K562 (cell line): Measurements from ENCODE around the gene CALHM4. TPM values are rescaled to one million over a fixed set of nuclear protein-coding genes. Genes with fewer than 3 reads are reported as not detected.

Source experiments
- ATAC-seq: fragments of 200-7000 bp; cut with Tn5 transposase; 3 replicates; pipeline ENCODE4 v1.9.1; 2020; ENCODE audit warnings: moderate library complexity
- BruUV-seq: library from RNA; stranded (reverse); fragments of 400-500 nt; replicated peaks from 2 replicates; lab custom pipeline; 2021; lab: Mats Ljungman, UMichigan
- CTCF ChIA-PET: fragments of 300-600 bp; formaldehyde crosslinking; extraction: SDS; loops from one replicate; lab custom pipeline; 2021; ENCODE audit warnings: low intra/inter-chr PET ratio; lab: Yijun Ruan, JAX
- POLR2A ChIA-PET: fragments of 300-600, 350-650 bp; sonication (Branson Sonifier 250); formaldehyde crosslinking; extraction: SDS; loops from one replicate; lab custom pipeline; 2021; ENCODE audit warnings: antibody characterized with exemption, inconsistent platforms; lab: Yijun Ruan, JAX
- DNase-seq, 4 experiments: peaks; one replicate each; pipeline versions ENCODE4 v3.0.0 to v3.0.0-alpha.2; 2011 to 2018; ENCODE audit warnings: low spot score in 3 of 4, mixed read lengths in 3 of 4; ENCODE audit errors: extremely low read depth in 1 of 4
- FAIRE-seq: peaks from 2 replicates; lab custom pipeline; 2011; peaks lifted over from hg19 to GRCh38; lab: Jason Lieb, UNC
- H2AFZ ChIP-seq: 2 replicates; pipeline ENCODE4 v1.6.0; 2011; ENCODE audit warnings: low read depth, low read length, control low read depth, inconsistent platforms
- H3K27ac ChIP-seq: fragments of 200-600 bp; 3 replicates; pipeline ENCODE4 v1.8.0; 2011; ENCODE audit warnings: low read depth, mild to moderate bottlenecking, control low read depth, inconsistent platforms, low read length, moderate library complexity, mixed read lengths; ENCODE audit errors: extremely low read depth
- H3K27me3 ChIP-seq, 2 experiments: fragments of 300-600 bp in 1 of 2; 2 replicates in 1 of 2; 3 replicates in 1 of 2; pipeline versions ENCODE4 v1.6.0 to v1.8.0; 2011; ENCODE audit warnings: inconsistent platforms in 2 of 2, low read length in 2 of 2, mild to moderate bottlenecking in 1 of 2, mixed read lengths in 1 of 2, moderate library complexity in 1 of 2; ENCODE audit not compliant: control insufficient read depth in 2 of 2, insufficient read depth in 2 of 2
- H3K36me3 ChIP-seq: fragments of 300-600 bp; 3 replicates; pipeline ENCODE4 v1.8.0; 2011; ENCODE audit warnings: mild to moderate bottlenecking, low read length, inconsistent platforms; ENCODE audit not compliant: control insufficient read depth, insufficient read depth
- H3K4me1 ChIP-seq, 2 experiments: fragments of 200-600 bp in 1 of 2; replicated peaks in 1 of 2; 2 replicates in 1 of 2; 3 replicates in 1 of 2; pipeline versions ENCODE4 v1.5.1 to v1.8.0; 2011; ENCODE audit warnings: inconsistent platforms in 2 of 2, low read length in 2 of 2, mild to moderate bottlenecking in 1 of 2, mixed read lengths in 1 of 2, moderate library complexity in 1 of 2; ENCODE audit not compliant: control insufficient read depth in 2 of 2, insufficient read depth in 2 of 2
- H3K4me2 ChIP-seq: 2 replicates; pipeline ENCODE4 v1.6.1; 2011; ENCODE audit warnings: low read length, control low read depth, inconsistent platforms, mixed read lengths; ENCODE audit not compliant: insufficient read depth
- H3K4me3 ChIP-seq: fragments of 200-600 bp; sonication (generic), shearing (Covaris generic); 2 replicates; pipeline ENCODE4 v1.5.1; 2016; ENCODE audit warnings: control low read depth, inconsistent platforms
- H3K79me2 ChIP-seq: fragments of 200-600 bp; 3 replicates; pipeline ENCODE4 v1.8.0; 2011; ENCODE audit warnings: low read length, inconsistent platforms; ENCODE audit not compliant: control insufficient read depth, insufficient read depth
- H3K9ac ChIP-seq, 2 experiments: 2 replicates each; pipeline versions ENCODE4 v1.6.0 to v1.6.1; 2011; ENCODE audit warnings: low read depth in 2 of 2, low read length in 2 of 2, control low read depth in 1 of 2, inconsistent platforms in 1 of 2, mild to moderate bottlenecking in 1 of 2, mixed read lengths in 1 of 2; ENCODE audit not compliant: insufficient read depth in 1 of 2
- H3K9me1 ChIP-seq: one replicate; pipeline ENCODE4 v1.6.0; 2011; ENCODE audit warnings: inconsistent platforms, mild to moderate bottlenecking, low read length, moderate library complexity; ENCODE audit not compliant: control insufficient read depth, insufficient read depth
- H3K9me3 ChIP-seq: replicated peaks from 2 replicates; pipeline ENCODE4 v1.5.1; 2011; ENCODE audit warnings: low read depth, low read length, inconsistent platforms; ENCODE audit not compliant: control insufficient read depth, insufficient read depth
- H4K20me1 ChIP-seq: replicated peaks from 2 replicates; pipeline ENCODE4 v1.6.1; 2011; ENCODE audit warnings: low read length, inconsistent platforms, mixed read lengths; ENCODE audit not compliant: control insufficient read depth, insufficient read depth
- CBFA2T3 ChIP-seq: fragments of 450-650 bp; IDR thresholded peaks from 2 replicates; pipeline ENCODE4 v1.6.1; 2017
- LEF1 ChIP-seq: fragments of 450-650 bp; IDR thresholded peaks from 2 replicates; pipeline ENCODE4 v1.6.1; 2016; ENCODE audit warnings: mild to moderate bottlenecking
- WGBS: fragments of 100-300 bp; shearing (Covaris generic); methylation state at CpG from one replicate; pipeline ENCODE4 v1.1.6; 2016; ENCODE audit warnings: low coverage, mixed read lengths; ENCODE audit not compliant: insufficient coverage; ENCODE audit errors: missing lambda C conversion rate; 5-methylcytosine and 5-hydroxymethylcytosine counted together
- in situ Hi-C: fragments of 300-500 bp; cut with MboI; formaldehyde crosslinking; loops from 4 replicates; pipeline ENCODE4 v1.15.0; 2018; ENCODE audit warnings: inconsistent platforms, mixed read lengths
- intact Hi-C: fragments of 100-400 bp; cut with micrococcal nuclease; formaldehyde crosslinking; loops from 2 replicates; pipeline ENCODE4 v1.14.2; 2022
- polyA plus RNA-seq, 8 experiments: library from polyadenylated mRNA; depleted of rRNA in 4 of 8; stranded (reverse) in 5 of 8; unstranded in 3 of 8; fragments of >200 nt; fragmentation: Nextera tagmentation in 2 of 8; fragmentation: Illumina TruSeq in 1 of 8; extraction: Ambion mirVana in 2 of 8; extraction: Trizol in 1 of 8; gene quantifications; 2 replicates each; pipeline versions ENCODE4 v1.2.1 to v1.2.3, GENCODE V29; 2011 to 2014; ENCODE audit warnings: inconsistent platforms in 1 of 8, missing spikeins in 1 of 8
- total RNA-seq, 7 experiments: library from RNA; depleted of rRNA in 6 of 7; stranded (reverse); fragments of >200 nt in 6 of 7; fragmentation: Illumina TruSeq in 2 of 7; extraction: Trizol in 2 of 7; gene quantifications; 2 replicates each; pipeline versions ENCODE4 v1.2.1 to v1.2.3, GENCODE V29; 2011 to 2021; ENCODE audit warnings: low replicate concordance in 1 of 7
- TF ChIP-seq, protein P1 (sequence below): sonication (generic); formaldehyde crosslinking; IDR thresholded peaks from 2 replicates; pipeline ENCODE4 v1.8.1; 2023; ENCODE audit warnings: mild to moderate bottlenecking, missing genetic modification reagents
- TF ChIP-seq, protein P2 (sequence below), 2 experiments: fragments of 450-650 bp in 1 of 2; sonication (generic) in 1 of 2; formaldehyde crosslinking in 1 of 2; IDR thresholded peaks; 2 replicates each; pipeline versions ENCODE4 v1.7.1 to v1.9.0; 2016 to 2022; ENCODE audit warnings: inconsistent platforms in 1 of 2, mild to moderate bottlenecking in 1 of 2, missing genetic modification reagents in 1 of 2
- TF ChIP-seq, protein P3 (sequence below): IDR thresholded peaks from 3 replicates; pipeline ENCODE4 v1.6.1; 2011; ENCODE audit warnings: borderline replicate concordance, mild to moderate bottlenecking, moderate library complexity; ENCODE audit not compliant: insufficient read length; ENCODE audit errors: extremely low read depth

CALHM4 gene
- total and polyA plus RNA-seq, 9 of the 15 experiments (the other 6 are each of a cell fraction or from before 2014, with no cell fraction given), result not detected

DNA sequence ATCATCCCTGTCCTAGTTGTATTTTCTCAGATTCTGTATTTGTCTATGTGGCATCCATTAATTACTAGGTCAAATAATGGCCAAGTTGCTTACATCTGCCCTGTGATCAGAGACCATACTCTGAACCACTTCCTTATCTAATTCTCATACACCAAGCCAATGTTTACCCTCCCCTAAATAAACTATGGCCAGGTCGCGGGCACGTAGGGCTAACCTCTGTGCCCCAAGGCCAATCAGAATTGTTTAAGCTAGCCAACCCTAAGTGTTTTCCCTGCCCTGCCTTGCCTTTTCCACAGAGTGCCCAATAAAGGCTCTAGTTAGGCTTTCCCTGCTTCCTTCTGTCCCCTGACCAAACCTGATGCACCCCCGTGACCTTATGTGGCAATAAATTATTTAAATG, 2.8 kb upstream of the CALHM4 start:
- Histone ChIP-seq H3K27me3 (peaks cover 8 to 10% of the 10 kb centered on the region in 2 experiments; a peak in 3 of 5 replicates), H3K9ac (no peak overlapping the region), H3K4me2 (no peak overlapping the region), H4K20me1 (no peaks in the 10 kb centered on the region), H3K4me1 (peaks cover 2 to 4% of the 10 kb centered on the region in 2 experiments; a peak in 1 of 5 replicates), H3K4me3 (no peak overlapping the region), H2AFZ (peak overlapping the region; percentile 76), H3K9me3 (no peaks in the 10 kb centered on the region), H3K36me3 (no peaks in the 10 kb centered on the region), H3K79me2 (no peaks in the 10 kb centered on the region), H3K9me1 (no peaks in the 10 kb centered on the region), H3K27ac (no peak overlapping the region)
- intact Hi-C loops (no loop called here), in situ Hi-C loops (loop anchor here (10.0 kb wide), 1 partner anchor 266 kb away; no protein-coding TSS in a partner anchor)
- DNase-seq, result no peak
- no peak for FAIRE-seq
- CTCF ChIA-PET, result no interaction called here
- POLR2A ChIA-PET, result interaction anchor here (0.6 to 1.2 kb wide), 2 partner anchors 18 to 30 kb away, joined by 3 to 6 read pairs; no protein-coding TSS in a partner anchor
- BruUV-seq, result no TSS peak
- ATAC-seq, result no peak
- 19% methylated on average over 4 of the region's 4 CpGs for WGBS
- TF ChIP-seq, protein P1, sequence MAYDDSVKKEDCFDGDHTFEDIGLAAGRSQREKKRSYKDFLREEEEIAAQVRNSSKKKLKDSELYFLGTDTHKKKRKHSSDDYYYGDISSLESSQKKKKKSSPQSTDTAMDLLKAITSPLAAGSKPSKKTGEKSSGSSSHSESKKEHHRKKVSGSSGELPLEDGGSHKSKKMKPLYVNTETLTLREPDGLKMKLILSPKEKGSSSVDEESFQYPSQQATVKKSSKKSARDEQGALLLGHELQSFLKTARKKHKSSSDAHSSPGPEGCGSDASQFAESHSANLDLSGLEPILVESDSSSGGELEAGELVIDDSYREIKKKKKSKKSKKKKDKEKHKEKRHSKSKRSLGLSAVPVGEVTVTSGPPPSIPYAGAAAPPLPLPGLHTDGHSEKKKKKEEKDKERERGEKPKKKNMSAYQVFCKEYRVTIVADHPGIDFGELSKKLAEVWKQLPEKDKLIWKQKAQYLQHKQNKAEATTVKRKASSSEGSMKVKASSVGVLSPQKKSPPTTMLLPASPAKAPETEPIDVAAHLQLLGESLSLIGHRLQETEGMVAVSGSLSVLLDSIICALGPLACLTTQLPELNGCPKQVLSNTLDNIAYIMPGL (CRISPR knock-in tag), result no peak
- TF ChIP-seq, protein P2, sequence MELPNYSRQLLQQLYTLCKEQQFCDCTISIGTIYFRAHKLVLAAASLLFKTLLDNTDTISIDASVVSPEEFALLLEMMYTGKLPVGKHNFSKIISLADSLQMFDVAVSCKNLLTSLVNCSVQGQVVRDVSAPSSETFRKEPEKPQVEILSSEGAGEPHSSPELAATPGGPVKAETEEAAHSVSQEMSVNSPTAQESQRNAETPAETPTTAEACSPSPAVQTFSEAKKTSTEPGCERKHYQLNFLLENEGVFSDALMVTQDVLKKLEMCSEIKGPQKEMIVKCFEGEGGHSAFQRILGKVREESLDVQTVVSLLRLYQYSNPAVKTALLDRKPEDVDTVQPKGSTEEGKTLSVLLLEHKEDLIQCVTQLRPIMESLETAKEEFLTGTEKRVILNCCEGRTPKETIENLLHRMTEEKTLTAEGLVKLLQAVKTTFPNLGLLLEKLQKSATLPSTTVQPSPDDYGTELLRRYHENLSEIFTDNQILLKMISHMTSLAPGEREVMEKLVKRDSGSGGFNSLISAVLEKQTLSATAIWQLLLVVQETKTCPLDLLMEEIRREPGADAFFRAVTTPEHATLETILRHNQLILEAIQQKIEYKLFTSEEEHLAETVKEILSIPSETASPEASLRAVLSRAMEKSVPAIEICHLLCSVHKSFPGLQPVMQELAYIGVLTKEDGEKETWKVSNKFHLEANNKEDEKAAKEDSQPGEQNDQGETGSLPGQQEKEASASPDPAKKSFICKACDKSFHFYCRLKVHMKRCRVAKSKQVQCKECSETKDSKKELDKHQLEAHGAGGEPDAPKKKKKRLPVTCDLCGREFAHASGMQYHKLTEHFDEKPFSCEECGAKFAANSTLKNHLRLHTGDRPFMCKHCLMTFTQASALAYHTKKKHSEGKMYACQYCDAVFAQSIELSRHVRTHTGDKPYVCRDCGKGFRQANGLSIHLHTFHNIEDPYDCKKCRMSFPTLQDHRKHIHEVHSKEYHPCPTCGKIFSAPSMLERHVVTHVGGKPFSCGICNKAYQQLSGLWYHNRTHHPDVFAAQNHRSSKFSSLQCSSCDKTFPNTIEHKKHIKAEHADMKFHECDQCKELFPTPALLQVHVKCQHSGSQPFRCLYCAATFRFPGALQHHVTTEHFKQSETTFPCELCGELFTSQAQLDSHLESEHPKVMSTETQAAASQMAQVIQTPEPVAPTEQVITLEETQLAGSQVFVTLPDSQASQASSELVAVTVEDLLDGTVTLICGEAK (IDR thresholded peaks at IDR 0.05), result no peak
- TF ChIP-seq, protein P2 (CRISPR knock-in tag; IDR thresholded peaks at IDR 0.05), result no peak
- TF ChIP-seq LEF1 (no peak), CBFA2T3 (no peak)
- TF ChIP-seq, protein P3, sequence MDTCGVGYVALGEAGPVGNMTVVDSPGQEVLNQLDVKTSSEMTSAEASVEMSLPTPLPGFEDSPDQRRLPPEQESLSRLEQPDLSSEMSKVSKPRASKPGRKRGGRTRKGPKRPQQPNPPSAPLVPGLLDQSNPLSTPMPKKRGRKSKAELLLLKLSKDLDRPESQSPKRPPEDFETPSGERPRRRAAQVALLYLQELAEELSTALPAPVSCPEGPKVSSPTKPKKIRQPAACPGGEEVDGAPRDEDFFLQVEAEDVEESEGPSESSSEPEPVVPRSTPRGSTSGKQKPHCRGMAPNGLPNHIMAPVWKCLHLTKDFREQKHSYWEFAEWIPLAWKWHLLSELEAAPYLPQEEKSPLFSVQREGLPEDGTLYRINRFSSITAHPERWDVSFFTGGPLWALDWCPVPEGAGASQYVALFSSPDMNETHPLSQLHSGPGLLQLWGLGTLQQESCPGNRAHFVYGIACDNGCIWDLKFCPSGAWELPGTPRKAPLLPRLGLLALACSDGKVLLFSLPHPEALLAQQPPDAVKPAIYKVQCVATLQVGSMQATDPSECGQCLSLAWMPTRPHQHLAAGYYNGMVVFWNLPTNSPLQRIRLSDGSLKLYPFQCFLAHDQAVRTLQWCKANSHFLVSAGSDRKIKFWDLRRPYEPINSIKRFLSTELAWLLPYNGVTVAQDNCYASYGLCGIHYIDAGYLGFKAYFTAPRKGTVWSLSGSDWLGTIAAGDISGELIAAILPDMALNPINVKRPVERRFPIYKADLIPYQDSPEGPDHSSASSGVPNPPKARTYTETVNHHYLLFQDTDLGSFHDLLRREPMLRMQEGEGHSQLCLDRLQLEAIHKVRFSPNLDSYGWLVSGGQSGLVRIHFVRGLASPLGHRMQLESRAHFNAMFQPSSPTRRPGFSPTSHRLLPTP, result no peak
